SK-N-SH (cell line): ENCODE measurements around the gene ZMIZ1. TPM values are rescaled to one million over a fixed set of nuclear protein-coding genes. Genes with fewer than 3 reads are reported as not detected.

Experiments
- CTCF ChIA-PET: fragments of 300-600, 350-600 bp; formaldehyde crosslinking; extraction: SDS; loops from one replicate; lab custom pipeline; 2021; lab: Yijun Ruan, JAX
- POLR2A ChIA-PET: fragments of 350-600 bp; sonication (Branson Sonifier 250); formaldehyde crosslinking; extraction: SDS; loops from one replicate; lab custom pipeline; 2020; ENCODE audit warnings: antibody characterized with exemption, inconsistent platforms; lab: Yijun Ruan, JAX
- DNase-seq: peaks from one replicate; pipeline ENCODE4 v3.0.0; 2012
- H2AFZ ChIP-seq: fragments of 200-600 bp; sonication (generic); 2 replicates; pipeline ENCODE4 v1.8.1; 2016; ENCODE audit warnings: antibody characterized with exemption, mild to moderate bottlenecking, low read depth
- H3F3A ChIP-seq: fragments of 200-600 bp; sonication (generic); replicated peaks from 2 replicates; pipeline ENCODE3; 2016; ENCODE audit warnings: antibody characterized with exemption, mild to moderate bottlenecking; ENCODE audit not compliant: insufficient read depth
- H3K27ac ChIP-seq, 2 experiments: fragments of 200-500 bp in 1 of 2; fragments of 200-600 bp in 1 of 2; sonication (Bioruptor generic) in 1 of 2; sonication (generic), shearing (Covaris generic) in 1 of 2; 2 replicates each; pipeline versions ENCODE4 v1.5.1 to v1.6.1; 2014 to 2016; ENCODE audit warnings: low read depth in 2 of 2, inconsistent platforms in 1 of 2, low read length in 1 of 2, mild to moderate bottlenecking in 1 of 2, mixed read lengths in 1 of 2
- H3K27me3 ChIP-seq: fragments of 200-600 bp; sonication (generic), shearing (Covaris generic); 2 replicates; pipeline ENCODE4 v1.6.1; 2016; ENCODE audit warnings: mixed run types; ENCODE audit not compliant: insufficient read depth
- H3K36me3 ChIP-seq, 2 experiments: fragments of 200-500 bp in 1 of 2; fragments of 200-600 bp in 1 of 2; sonication (Bioruptor generic) in 1 of 2; sonication (generic) in 1 of 2; replicated peaks in 1 of 2; 2 replicates each; pipeline versions ENCODE3 to v1.5.1; 2014 to 2016; ENCODE audit warnings: low read length in 1 of 2, mild to moderate bottlenecking in 1 of 2; ENCODE audit not compliant: insufficient read depth in 2 of 2, control insufficient read depth in 1 of 2
- H3K4me1 ChIP-seq, 2 experiments: fragments of 200-500 bp in 1 of 2; fragments of 200-600 bp in 1 of 2; sonication (Bioruptor generic) in 1 of 2; sonication (generic), shearing (Covaris generic) in 1 of 2; 2 replicates each; pipeline versions ENCODE4 v1.5.1 to v1.6.1; 2014 to 2016; ENCODE audit warnings: low read depth in 1 of 2, low read length in 1 of 2, mixed run types in 1 of 2; ENCODE audit not compliant: insufficient read depth in 2 of 2, control insufficient read depth in 1 of 2
- H3K4me2 ChIP-seq: fragments of 200-600 bp; sonication (generic), shearing (Covaris generic); 2 replicates; pipeline ENCODE4 v1.6.1; 2017; ENCODE audit warnings: mixed run types
- H3K4me3 ChIP-seq, 2 experiments: fragments of 200-500 bp in 1 of 2; fragments of 200-600 bp in 1 of 2; sonication (Bioruptor generic) in 1 of 2; sonication (generic), shearing (Covaris generic) in 1 of 2; 2 replicates each; pipeline versions ENCODE4 v1.5.1 to v1.8.1; 2014 to 2016; ENCODE audit warnings: low read depth in 2 of 2, inconsistent platforms in 1 of 2, low read length in 1 of 2, mild to moderate bottlenecking in 1 of 2, mixed read lengths in 1 of 2, moderate library complexity in 1 of 2
- H3K79me2 ChIP-seq: fragments of 200-600 bp; sonication (generic); 2 replicates; pipeline ENCODE4 v1.8.1; 2017; ENCODE audit warnings: mild to moderate bottlenecking; ENCODE audit not compliant: insufficient read depth
- H3K9ac ChIP-seq: fragments of 200-600 bp; sonication (generic); 2 replicates; pipeline ENCODE4 v1.6.1; 2017; ENCODE audit warnings: mixed run types
- H3K9me2 ChIP-seq: fragments of 200-600 bp; sonication (generic); 2 replicates; pipeline ENCODE4 v1.6.1; 2017; ENCODE audit warnings: mixed run types
- H3K9me3 ChIP-seq: fragments of 200-600 bp; sonication (generic); 2 replicates; pipeline ENCODE4 v1.6.1; 2017; ENCODE audit warnings: mixed run types, mild to moderate bottlenecking, moderate library complexity
- H4K20me1 ChIP-seq: fragments of 200-600 bp; sonication (generic); 2 replicates; pipeline ENCODE4 v1.6.1; 2017; ENCODE audit warnings: mild to moderate bottlenecking, mixed run types; ENCODE audit not compliant: insufficient read depth
- ELF1 ChIP-seq: IDR thresholded peaks from 2 replicates; pipeline ENCODE4 v1.4.0; 2012
- EP300 ChIP-seq, 2 experiments: IDR thresholded peaks; 2 replicates each; pipeline versions ENCODE4 v1.4.0 to v1.6.1; 2012; ENCODE audit warnings: borderline replicate concordance in 1 of 2, low read depth in 1 of 2, low read length in 1 of 2
- EZH2phosphoT487 ChIP-seq: fragments of 200-600 bp; sonication (generic); IDR thresholded peaks from 2 replicates; pipeline ENCODE4 v1.6.1; 2017; ENCODE audit warnings: low read depth, mixed run types, mild to moderate bottlenecking, antibody characterized with exemption, moderate library complexity, borderline replicate concordance
- FOXM1 ChIP-seq: IDR thresholded peaks from 2 replicates; pipeline ENCODE4 v1.4.0; 2012; ENCODE audit warnings: low read depth, mild to moderate bottlenecking
- GABPA ChIP-seq: IDR thresholded peaks from 2 replicates; pipeline ENCODE4 v1.4.0; 2012; ENCODE audit warnings: low read depth, mild to moderate bottlenecking
- GATA2 ChIP-seq: sonication (generic); formaldehyde crosslinking; IDR thresholded peaks from 2 replicates; pipeline ENCODE4 v1.5.0; 2020; ENCODE audit warnings: mild to moderate bottlenecking, missing genetic modification reagents
- JUND ChIP-seq: IDR thresholded peaks from 2 replicates; pipeline ENCODE4 v1.4.0; 2012
- POLR2AphosphoS5 ChIP-seq: IDR thresholded peaks from 2 replicates; pipeline ENCODE4 v1.6.1; 2012; ENCODE audit warnings: low read depth, low read length
- RCOR1 ChIP-seq: fragments of 150-350 bp; IDR thresholded peaks from 2 replicates; pipeline ENCODE4 v1.6.1; 2017; ENCODE audit warnings: antibody characterized with exemption, low read length
- RXRA ChIP-seq: IDR thresholded peaks from 2 replicates; pipeline ENCODE4 v1.4.0; 2012; ENCODE audit warnings: low read depth, mild to moderate bottlenecking, borderline replicate concordance
- SIN3A ChIP-seq: IDR thresholded peaks from 2 replicates; pipeline ENCODE4 v1.6.1; 2012; ENCODE audit warnings: low read depth, mild to moderate bottlenecking, low read length, moderate library complexity, borderline replicate concordance
- SMC3 ChIP-seq: IDR thresholded peaks from 2 replicates; pipeline ENCODE4 v1.6.1; 2012; ENCODE audit warnings: low read depth, low read length, improper control_type of control experiment
- TEAD4 ChIP-seq: IDR thresholded peaks from 2 replicates; pipeline ENCODE4 v1.4.0; 2012; ENCODE audit warnings: mild to moderate bottlenecking, borderline replicate concordance; ENCODE audit not compliant: insufficient read depth
- YY1 ChIP-seq: IDR thresholded peaks from 2 replicates; pipeline ENCODE4 v1.4.0; 2012; ENCODE audit warnings: low read depth, mild to moderate bottlenecking
- WGBS: methylation state at CpG from one replicate; pipeline ENCODE4 v1.1.6; 2017; ENCODE audit warnings: low lambda C conversion rate; 5-methylcytosine and 5-hydroxymethylcytosine counted together
- polyA plus RNA-seq, 3 experiments: library from polyadenylated mRNA; depleted of rRNA; stranded (reverse); fragments of >200 nt; gene quantifications; 2 replicates each; pipeline ENCODE4 v1.2.3, GENCODE V29; 2012
- TF ChIP-seq, protein P1 (sequence below): IDR thresholded peaks from 2 replicates; pipeline ENCODE4 v1.4.0; 2012; ENCODE audit warnings: low read depth, borderline replicate concordance
- TF ChIP-seq, protein P2 (sequence below): IDR thresholded peaks from 2 replicates; pipeline ENCODE4; 2012
- TF ChIP-seq, protein P3 (sequence below): fragments of 150-350 bp; IDR thresholded peaks from 2 replicates; pipeline ENCODE4 v1.6.1; 2016; ENCODE audit warnings: mild to moderate bottlenecking, low read depth, low read length
- TF ChIP-seq, protein P4 (sequence below): fragments of 200-600 bp; sonication (generic); IDR thresholded peaks from 2 replicates; pipeline ENCODE4 v1.6.1; 2017; ENCODE audit warnings: antibody characterized with exemption, mild to moderate bottlenecking, moderate library complexity
- TF ChIP-seq, protein P5 (sequence below): IDR thresholded peaks from 2 replicates; pipeline ENCODE4 v1.4.0; 2012; ENCODE audit warnings: low read depth, borderline replicate concordance

ZMIZ1 gene
- polyA plus RNA-seq, 1 of the 3 experiments (the other 2 are of a cell fraction) = 23.5 TPM

DNA sequence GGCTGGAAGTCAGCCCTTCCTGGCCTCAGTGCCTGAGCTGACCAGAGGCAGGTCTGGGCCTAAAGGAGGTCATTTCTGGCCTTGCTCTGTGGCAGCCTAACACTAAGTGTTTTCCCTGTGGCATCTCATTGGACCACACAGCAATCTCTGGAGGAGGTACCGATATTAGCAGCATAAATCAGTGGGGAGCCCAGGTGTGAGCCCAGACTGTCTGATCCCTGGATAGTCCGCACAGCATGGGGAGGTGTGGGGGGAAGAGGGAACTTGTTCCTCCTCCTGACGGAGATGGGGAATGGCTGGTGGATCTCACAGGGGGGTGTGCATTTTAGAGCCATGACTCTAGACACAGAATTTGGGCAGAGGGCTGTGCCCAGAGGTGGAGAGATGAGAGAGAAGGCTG is 267.5 kb downstream of the ZMIZ1 start:
- Histone ChIP-seq H3K9me2 (no peaks in the 10 kb centered on the region), H3K4me3 (no peak overlapping the region), H4K20me1 (no peaks in the 10 kb centered on the region), H3K36me3 (no peaks in the 10 kb centered on the region), H3K27me3 (no peaks in the 10 kb centered on the region), H3K4me1 (peaks cover 0 to 11% of the 10 kb centered on the region in 2 experiments; a peak in 2 of 4 replicates), H2AFZ (no peak overlapping the region), H3F3A (peaks cover 7% of the 10 kb centered on the region), H3K27ac (no peak overlapping the region), H3K9me3 (no peaks in the 10 kb centered on the region), H3K4me2 (no peak overlapping the region), H3K79me2 (no peaks in the 10 kb centered on the region), H3K9ac (no peak overlapping the region)
- TF ChIP-seq GATA2 (CRISPR knock-in tag) (no peak), TEAD4 (no peak)
- POLR2A ChIA-PET = no interaction called here
- WGBS = 100% methylated on average over 3 of the region's 3 CpGs
- DNase-seq = no peak
- CTCF ChIA-PET = no interaction called here

DNA sequence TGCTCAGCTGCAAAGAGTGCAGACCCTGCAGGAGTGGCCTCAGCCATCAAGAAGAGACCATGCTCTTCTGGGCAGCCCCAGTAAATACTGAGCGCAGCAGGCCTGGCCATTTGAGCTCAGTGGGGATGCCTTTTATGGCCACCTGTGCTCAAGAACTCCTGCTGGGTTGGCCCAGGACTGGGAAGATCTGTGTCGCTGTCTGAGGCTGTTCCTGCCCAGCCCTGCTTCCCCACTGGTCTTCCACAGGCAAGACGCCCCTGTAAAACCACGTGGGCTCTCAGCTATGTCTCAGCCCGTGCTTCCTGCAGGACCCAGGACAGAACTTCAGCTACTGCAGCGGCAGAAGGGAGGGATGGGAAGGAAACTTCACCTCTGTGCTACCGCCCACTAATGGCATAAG is 268.0 kb downstream of the ZMIZ1 start:
- no peak overlapping the region for H3K9ac ChIP-seq
- POLR2A ChIA-PET = no interaction called here
- no peaks in the 10 kb centered on the region for H3K79me2 ChIP-seq
- H2AFZ ChIP-seq = no peak overlapping the region
- no peak for DNase-seq
- H3K4me3 ChIP-seq = no peak overlapping the region
- no peak overlapping the region for H3K27ac ChIP-seq
- H3K9me3 ChIP-seq = no peaks in the 10 kb centered on the region
- H3F3A ChIP-seq = peaks cover 7% of the 10 kb centered on the region
- CTCF ChIA-PET = no interaction called here
- no peaks in the 10 kb centered on the region for H3K27me3 ChIP-seq
- no peaks in the 10 kb centered on the region for H4K20me1 ChIP-seq
- 80% methylated on average over 6 of the region's 7 CpGs for WGBS
- H3K4me1 ChIP-seq = peaks cover 0 to 11% of the 10 kb centered on the region in 2 experiments; a peak in 2 of 4 replicates
- no peaks in the 10 kb centered on the region for H3K36me3 ChIP-seq
- TF ChIP-seq, protein P1, sequence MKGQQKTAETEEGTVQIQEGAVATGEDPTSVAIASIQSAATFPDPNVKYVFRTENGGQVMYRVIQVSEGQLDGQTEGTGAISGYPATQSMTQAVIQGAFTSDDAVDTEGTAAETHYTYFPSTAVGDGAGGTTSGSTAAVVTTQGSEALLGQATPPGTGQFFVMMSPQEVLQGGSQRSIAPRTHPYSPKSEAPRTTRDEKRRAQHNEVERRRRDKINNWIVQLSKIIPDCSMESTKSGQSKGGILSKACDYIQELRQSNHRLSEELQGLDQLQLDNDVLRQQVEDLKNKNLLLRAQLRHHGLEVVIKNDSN = no peak
- TF ChIP-seq EZH2phosphoT487 = no peak
- no peak for TF ChIP-seq EP300 (IDR thresholded peaks at IDR 0.05; ENCODE audit: borderline replicate concordance in 1 of 2, low read depth in 1 of 2, low read length in 1 of 2)
- TF ChIP-seq SMC3 = no peak
- TF ChIP-seq ELF1 = no peak
- TF ChIP-seq, protein P2, sequence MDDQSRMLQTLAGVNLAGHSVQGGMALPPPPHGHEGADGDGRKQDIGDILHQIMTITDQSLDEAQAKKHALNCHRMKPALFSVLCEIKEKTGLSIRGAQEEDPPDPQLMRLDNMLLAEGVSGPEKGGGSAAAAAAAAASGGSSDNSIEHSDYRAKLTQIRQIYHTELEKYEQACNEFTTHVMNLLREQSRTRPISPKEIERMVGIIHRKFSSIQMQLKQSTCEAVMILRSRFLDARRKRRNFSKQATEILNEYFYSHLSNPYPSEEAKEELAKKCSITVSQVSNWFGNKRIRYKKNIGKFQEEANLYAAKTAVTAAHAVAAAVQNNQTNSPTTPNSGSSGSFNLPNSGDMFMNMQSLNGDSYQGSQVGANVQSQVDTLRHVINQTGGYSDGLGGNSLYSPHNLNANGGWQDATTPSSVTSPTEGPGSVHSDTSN = no peak
- no peak for TF ChIP-seq YY1
- TF ChIP-seq FOXM1 = no peak
- TF ChIP-seq, protein P3, sequence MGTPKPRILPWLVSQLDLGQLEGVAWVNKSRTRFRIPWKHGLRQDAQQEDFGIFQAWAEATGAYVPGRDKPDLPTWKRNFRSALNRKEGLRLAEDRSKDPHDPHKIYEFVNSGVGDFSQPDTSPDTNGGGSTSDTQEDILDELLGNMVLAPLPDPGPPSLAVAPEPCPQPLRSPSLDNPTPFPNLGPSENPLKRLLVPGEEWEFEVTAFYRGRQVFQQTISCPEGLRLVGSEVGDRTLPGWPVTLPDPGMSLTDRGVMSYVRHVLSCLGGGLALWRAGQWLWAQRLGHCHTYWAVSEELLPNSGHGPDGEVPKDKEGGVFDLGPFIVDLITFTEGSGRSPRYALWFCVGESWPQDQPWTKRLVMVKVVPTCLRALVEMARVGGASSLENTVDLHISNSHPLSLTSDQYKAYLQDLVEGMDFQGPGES = no peak
- TF ChIP-seq POLR2AphosphoS5 = no peak
- no peak for TF ChIP-seq RCOR1
- TF ChIP-seq, protein P4, sequence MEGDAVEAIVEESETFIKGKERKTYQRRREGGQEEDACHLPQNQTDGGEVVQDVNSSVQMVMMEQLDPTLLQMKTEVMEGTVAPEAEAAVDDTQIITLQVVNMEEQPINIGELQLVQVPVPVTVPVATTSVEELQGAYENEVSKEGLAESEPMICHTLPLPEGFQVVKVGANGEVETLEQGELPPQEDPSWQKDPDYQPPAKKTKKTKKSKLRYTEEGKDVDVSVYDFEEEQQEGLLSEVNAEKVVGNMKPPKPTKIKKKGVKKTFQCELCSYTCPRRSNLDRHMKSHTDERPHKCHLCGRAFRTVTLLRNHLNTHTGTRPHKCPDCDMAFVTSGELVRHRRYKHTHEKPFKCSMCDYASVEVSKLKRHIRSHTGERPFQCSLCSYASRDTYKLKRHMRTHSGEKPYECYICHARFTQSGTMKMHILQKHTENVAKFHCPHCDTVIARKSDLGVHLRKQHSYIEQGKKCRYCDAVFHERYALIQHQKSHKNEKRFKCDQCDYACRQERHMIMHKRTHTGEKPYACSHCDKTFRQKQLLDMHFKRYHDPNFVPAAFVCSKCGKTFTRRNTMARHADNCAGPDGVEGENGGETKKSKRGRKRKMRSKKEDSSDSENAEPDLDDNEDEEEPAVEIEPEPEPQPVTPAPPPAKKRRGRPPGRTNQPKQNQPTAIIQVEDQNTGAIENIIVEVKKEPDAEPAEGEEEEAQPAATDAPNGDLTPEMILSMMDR = no peak
- no peak for TF ChIP-seq GABPA
- TF ChIP-seq JUND = no peak
- TF ChIP-seq RXRA = no peak
- TF ChIP-seq, protein P5, sequence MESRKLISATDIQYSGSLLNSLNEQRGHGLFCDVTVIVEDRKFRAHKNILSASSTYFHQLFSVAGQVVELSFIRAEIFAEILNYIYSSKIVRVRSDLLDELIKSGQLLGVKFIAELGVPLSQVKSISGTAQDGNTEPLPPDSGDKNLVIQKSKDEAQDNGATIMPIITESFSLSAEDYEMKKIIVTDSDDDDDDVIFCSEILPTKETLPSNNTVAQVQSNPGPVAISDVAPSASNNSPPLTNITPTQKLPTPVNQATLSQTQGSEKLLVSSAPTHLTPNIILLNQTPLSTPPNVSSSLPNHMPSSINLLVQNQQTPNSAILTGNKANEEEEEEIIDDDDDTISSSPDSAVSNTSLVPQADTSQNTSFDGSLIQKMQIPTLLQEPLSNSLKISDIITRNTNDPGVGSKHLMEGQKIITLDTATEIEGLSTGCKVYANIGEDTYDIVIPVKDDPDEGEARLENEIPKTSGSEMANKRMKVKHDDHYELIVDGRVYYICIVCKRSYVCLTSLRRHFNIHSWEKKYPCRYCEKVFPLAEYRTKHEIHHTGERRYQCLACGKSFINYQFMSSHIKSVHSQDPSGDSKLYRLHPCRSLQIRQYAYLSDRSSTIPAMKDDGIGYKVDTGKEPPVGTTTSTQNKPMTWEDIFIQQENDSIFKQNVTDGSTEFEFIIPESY = no peak
- TF ChIP-seq SIN3A = no peak
- TF ChIP-seq, all 33 proteins: peak for 0
- Histone ChIP-seq H3K4me2 (no peak overlapping the region), H3K9me2 (no peaks in the 10 kb centered on the region)
